ENCODE results near the gene CRACDL.

The CRACDL gene

GRCh38 chr2:98868548-98869271, 67.3 kb downstream of the CRACDL start:
- no peak for TF ChIP-seq CTCF (conservative IDR thresholded peaks at IDR 0.05; ENCODE audit: low read depth, low read length)
- DNase-seq (ENCODE audit: low read depth) = no peak

GRCh38 chr2:98867539-98868309, 68.3 kb downstream of the CRACDL start:
- H3K4me3 ChIP-seq (ENCODE audit: low read length) = no peak overlapping the region
- no peak for TF ChIP-seq CTCF (conservative IDR thresholded peaks at IDR 0.05; ENCODE audit: low read depth, low read length)
- no peak for DNase-seq (ENCODE audit: low read depth)

More at GRCh38 chr2:98868548-98869271, 67.3 kb downstream of the CRACDL start:
- no peak overlapping the region for H3K4me3 ChIP-seq (ENCODE audit: low read length)

- TF ChIP-seq CTCF (conservative IDR thresholded peaks at IDR 0.05; ENCODE audit: low read depth, low read length) = no peak
- no peak overlapping the region for H3K4me3 ChIP-seq (ENCODE audit: low read length)
- DNase-seq (ENCODE audit: low read depth) = no peak
Observed at GRCh38 chr2:98866033-98866432, 70.0 kb downstream of the CRACDL start.

- H3K4me3 ChIP-seq (ENCODE audit: low read length) = no peak overlapping the region
- DNase-seq (ENCODE audit: low read depth) = no peak
- TF ChIP-seq CTCF (conservative IDR thresholded peaks at IDR 0.05; ENCODE audit: low read depth, low read length) = no peak
Observed at GRCh38 chr2:98861601-98862000, 74.4 kb downstream of the CRACDL start.

GRCh38 chr2:98859323-98859722, 76.7 kb downstream of the CRACDL start:
- no peak for DNase-seq (ENCODE audit: low read depth)
- no peak overlapping the region for H3K4me3 ChIP-seq (ENCODE audit: low read length)
- TF ChIP-seq CTCF (conservative IDR thresholded peaks at IDR 0.05; ENCODE audit: low read depth, low read length) = no peak

GRCh38 chr2:98857001-98857400, 79.0 kb downstream of the CRACDL start:
- H3K4me3 ChIP-seq (ENCODE audit: low read length) = no peak overlapping the region
- no peak for DNase-seq (ENCODE audit: low read depth)
- no peak for TF ChIP-seq CTCF (conservative IDR thresholded peaks at IDR 0.05; ENCODE audit: low read depth, low read length)

- H3K4me3 ChIP-seq (ENCODE audit: low read length) = no peak overlapping the region
- DNase-seq (ENCODE audit: low read depth) = no peak
- TF ChIP-seq CTCF (conservative IDR thresholded peaks at IDR 0.05; ENCODE audit: low read depth, low read length) = no peak
Observed at GRCh38 chr2:98854682-98855081, 81.3 kb downstream of the CRACDL start.
